HL-60 (cell line): ENCODE results near the gene PPP1R3C.

Source experiments
- CTCF ChIP-seq: IDR thresholded peaks from one replicate; pipeline ENCODE4 v1.5.1; 2011; ENCODE audit warnings: low read length, control low read depth, inconsistent platforms; ENCODE audit not compliant: insufficient read depth
- REST ChIP-seq: IDR thresholded peaks from 2 replicates; pipeline ENCODE4 v1.6.1; 2012; ENCODE audit warnings: low read depth; ENCODE audit not compliant: insufficient replicate concordance

DNA sequence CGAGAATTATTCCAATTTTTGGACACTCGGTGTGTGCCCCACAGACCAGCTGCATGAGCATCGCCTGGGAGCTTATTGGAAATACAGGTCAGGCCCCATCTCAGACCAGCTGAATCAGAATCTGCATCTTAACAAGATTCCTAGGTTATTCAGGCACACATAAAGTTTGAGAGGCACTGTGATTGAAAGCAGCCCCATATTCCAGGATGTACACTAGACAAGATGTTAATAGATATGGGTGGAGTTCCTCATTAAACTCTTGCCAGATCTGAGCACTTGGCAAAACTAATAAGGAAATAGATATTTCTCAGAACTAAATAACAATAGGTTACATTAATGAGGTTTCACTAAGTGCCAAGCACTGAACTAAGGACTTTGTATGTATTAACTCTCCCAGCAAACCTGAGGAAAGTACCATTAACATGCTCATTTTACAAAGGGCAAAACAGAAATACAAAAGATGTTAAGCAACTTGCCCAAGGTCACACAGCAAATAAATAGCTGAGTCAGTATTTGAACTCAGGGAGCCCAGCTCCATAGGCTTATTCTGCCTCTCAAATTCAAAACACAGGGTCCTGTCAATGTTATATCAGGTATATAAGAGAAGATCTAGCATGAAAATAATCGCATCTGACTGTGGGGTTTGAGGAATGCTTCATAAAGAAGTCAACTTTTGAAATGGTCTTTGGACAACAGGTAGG is 29.9 kb downstream of the PPP1R3C start:
- TF ChIP-seq REST: no peak
- TF ChIP-seq CTCF: no peak
